DOHH2 (cell line): Measurements from ENCODE around the gene CPXM1.

ENCODE experiments used
- H3F3A ChIP-seq: fragments of 200-600 bp; sonication (generic), shearing (Covaris generic); 2 replicates; pipeline ENCODE4 v1.6.0; 2016; ENCODE audit warnings: antibody characterized with exemption, mild to moderate bottlenecking; ENCODE audit not compliant: control insufficient read depth, insufficient read depth
- H3K27ac ChIP-seq: fragments of 200-600 bp; sonication (generic); 2 replicates; pipeline ENCODE4 v1.5.1; 2014; ENCODE audit warnings: low read depth, mild to moderate bottlenecking, low read length, moderate library complexity
- H3K27me3 ChIP-seq: fragments of 200-600 bp; sonication (generic); 2 replicates; pipeline ENCODE4 v1.6.1; 2014; ENCODE audit warnings: mild to moderate bottlenecking, low read length, mixed read lengths; ENCODE audit not compliant: control insufficient read depth
- H3K36me3 ChIP-seq: fragments of 200-600 bp; sonication (generic); 2 replicates; pipeline ENCODE4 v1.6.1; 2014; ENCODE audit warnings: mild to moderate bottlenecking, low read length, moderate library complexity, mixed read lengths; ENCODE audit not compliant: control insufficient read depth
- H3K4me1 ChIP-seq: fragments of 200-600 bp; sonication (generic); 2 replicates; pipeline ENCODE4 v1.6.1; 2014; ENCODE audit warnings: mild to moderate bottlenecking, low read length, mixed read lengths; ENCODE audit not compliant: control insufficient read depth
- H3K4me2 ChIP-seq: fragments of 200-600 bp; sonication (generic); 2 replicates; pipeline ENCODE4 v1.6.0; 2014; ENCODE audit warnings: mild to moderate bottlenecking, low read length, moderate library complexity
- H3K4me3 ChIP-seq: fragments of 200-600 bp; sonication (generic); 2 replicates; pipeline ENCODE4 v1.5.1; 2014; ENCODE audit warnings: mild to moderate bottlenecking, low read length, mixed read lengths
- H3K79me2 ChIP-seq: fragments of 200-600 bp; sonication (generic); 2 replicates; pipeline ENCODE4 v1.6.1; 2014; ENCODE audit warnings: mild to moderate bottlenecking, low read length, mixed read lengths; ENCODE audit not compliant: control insufficient read depth
- H3K9me2 ChIP-seq: fragments of 200-600 bp; sonication (generic); replicated peaks from 2 replicates; pipeline ENCODE4 v1.6.1; 2014; ENCODE audit warnings: mild to moderate bottlenecking, low read length, mixed read lengths; ENCODE audit not compliant: control insufficient read depth
- H3K9me3 ChIP-seq: fragments of 200-600 bp; sonication (generic); 2 replicates; pipeline ENCODE4 v1.6.1; 2014; ENCODE audit warnings: antibody characterized with exemption, low read length, mixed read lengths; ENCODE audit not compliant: control insufficient read depth, insufficient read depth
- H4K20me1 ChIP-seq: fragments of 200-600 bp; sonication (generic); 2 replicates; pipeline ENCODE4 v1.6.0; 2014; ENCODE audit warnings: low read depth, mild to moderate bottlenecking, antibody characterized with exemption, low read length, moderate library complexity; ENCODE audit not compliant: control insufficient read depth, insufficient read depth
- EZH2phosphoT487 ChIP-seq: fragments of 200-600 bp; sonication (generic); IDR thresholded peaks from 2 replicates; pipeline ENCODE4 v1.6.1; 2017; ENCODE audit warnings: borderline replicate concordance, mild to moderate bottlenecking, antibody characterized with exemption, low read length, moderate library complexity, mixed read lengths
- TF ChIP-seq, protein P1 (sequence below): fragments of 200-600 bp; sonication (generic); IDR thresholded peaks from one replicate; pipeline ENCODE4 v1.5.1; 2014; ENCODE audit warnings: antibody characterized with exemption, mild to moderate bottlenecking, low read depth, low read length; ENCODE audit not compliant: poor library complexity, severe bottlenecking

The CPXM1 gene

DNA sequence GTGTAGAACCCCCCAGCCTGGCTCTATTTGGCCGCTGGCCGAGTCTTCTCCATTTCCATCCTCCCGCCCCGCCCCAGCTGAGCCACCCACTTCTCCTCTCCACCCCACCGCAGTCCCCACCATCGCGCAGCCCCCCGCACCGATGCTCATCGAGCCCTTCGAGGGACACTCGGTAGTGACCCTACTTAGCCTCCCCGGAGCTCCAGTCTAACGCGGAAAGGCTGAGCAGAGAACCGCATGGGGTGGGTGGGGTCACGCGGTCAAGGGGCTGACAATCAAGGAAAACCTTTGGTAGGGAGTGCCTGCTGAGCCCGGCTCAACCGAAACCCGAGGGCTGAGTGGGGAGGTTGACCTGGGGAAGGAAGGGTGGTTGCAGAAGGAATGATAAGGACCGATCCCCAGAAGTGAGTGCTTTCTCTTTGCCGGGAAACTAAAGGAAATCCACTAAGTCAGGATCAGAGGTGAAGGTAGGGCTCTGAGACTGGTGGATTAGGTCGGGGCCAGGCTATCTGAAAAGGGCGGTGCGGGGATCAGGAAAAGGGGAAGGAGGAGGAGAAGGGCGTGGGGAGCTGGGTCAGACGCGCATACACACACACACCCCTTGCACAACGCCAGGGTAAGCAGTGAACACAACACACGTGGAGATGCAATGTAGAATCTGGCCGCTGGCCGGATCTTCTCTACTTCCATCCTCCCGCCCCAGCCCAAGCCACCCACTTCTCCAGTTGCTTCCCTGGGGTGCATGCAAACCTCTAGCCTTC lies 49.8 kb downstream of the CPXM1 start:
- H3K27me3 ChIP-seq = peaks cover 43% of the 10 kb centered on the region
- no peak overlapping the region for H3K4me2 ChIP-seq
- no peaks in the 10 kb centered on the region for H4K20me1 ChIP-seq
- H3K36me3 ChIP-seq = no peaks in the 10 kb centered on the region
- no peaks in the 10 kb centered on the region for H3K9me2 ChIP-seq
- H3K9me3 ChIP-seq = no peaks in the 10 kb centered on the region
- no peaks in the 10 kb centered on the region for H3K79me2 ChIP-seq
- H3K27ac ChIP-seq = no peak overlapping the region
- no peak; the same call in 1 of the 2 replicates for TF ChIP-seq EZH2phosphoT487
- TF ChIP-seq, protein P1, sequence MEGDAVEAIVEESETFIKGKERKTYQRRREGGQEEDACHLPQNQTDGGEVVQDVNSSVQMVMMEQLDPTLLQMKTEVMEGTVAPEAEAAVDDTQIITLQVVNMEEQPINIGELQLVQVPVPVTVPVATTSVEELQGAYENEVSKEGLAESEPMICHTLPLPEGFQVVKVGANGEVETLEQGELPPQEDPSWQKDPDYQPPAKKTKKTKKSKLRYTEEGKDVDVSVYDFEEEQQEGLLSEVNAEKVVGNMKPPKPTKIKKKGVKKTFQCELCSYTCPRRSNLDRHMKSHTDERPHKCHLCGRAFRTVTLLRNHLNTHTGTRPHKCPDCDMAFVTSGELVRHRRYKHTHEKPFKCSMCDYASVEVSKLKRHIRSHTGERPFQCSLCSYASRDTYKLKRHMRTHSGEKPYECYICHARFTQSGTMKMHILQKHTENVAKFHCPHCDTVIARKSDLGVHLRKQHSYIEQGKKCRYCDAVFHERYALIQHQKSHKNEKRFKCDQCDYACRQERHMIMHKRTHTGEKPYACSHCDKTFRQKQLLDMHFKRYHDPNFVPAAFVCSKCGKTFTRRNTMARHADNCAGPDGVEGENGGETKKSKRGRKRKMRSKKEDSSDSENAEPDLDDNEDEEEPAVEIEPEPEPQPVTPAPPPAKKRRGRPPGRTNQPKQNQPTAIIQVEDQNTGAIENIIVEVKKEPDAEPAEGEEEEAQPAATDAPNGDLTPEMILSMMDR = no peak
- peaks cover 7% of the 10 kb centered on the region for H3K4me1 ChIP-seq
- no peak overlapping the region for H3K4me3 ChIP-seq
- peaks cover 3% of the 10 kb centered on the region for H3F3A ChIP-seq

DNA sequence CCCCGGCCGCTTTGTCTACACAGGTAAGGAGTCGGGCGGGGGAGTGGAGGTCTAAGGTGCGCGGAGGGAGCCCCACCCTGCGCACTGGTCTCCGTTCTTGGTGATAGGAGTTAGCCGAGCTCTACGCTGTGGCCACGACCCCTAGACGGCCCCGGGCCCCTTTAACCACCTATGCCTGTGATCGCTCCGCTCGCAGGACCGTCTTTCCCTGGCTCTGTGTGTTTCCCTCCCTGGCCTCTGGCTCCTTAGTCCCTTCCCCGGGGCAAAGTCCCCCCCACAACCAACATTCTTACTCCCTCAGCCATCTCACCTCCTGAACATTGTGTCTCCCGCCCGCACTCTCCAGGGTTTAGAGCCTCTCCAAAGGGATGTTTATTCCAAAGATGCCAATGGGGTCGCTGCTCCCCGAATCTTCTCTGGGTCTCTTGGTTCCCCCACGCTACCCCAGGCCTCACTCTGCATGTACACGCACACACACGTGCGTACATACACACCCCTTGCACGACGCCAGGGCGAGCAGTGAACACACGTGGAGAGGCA lies 50.4 kb downstream of the CPXM1 start:
- no peak overlapping the region for H3K4me2 ChIP-seq
- H3K36me3 ChIP-seq = no peaks in the 10 kb centered on the region
- H3K4me3 ChIP-seq = no peak overlapping the region
- peaks cover 40% of the 10 kb centered on the region for H3K27me3 ChIP-seq
- no peaks in the 10 kb centered on the region for H3K9me3 ChIP-seq
- H3F3A ChIP-seq = peaks cover 3% of the 10 kb centered on the region
- no peaks in the 10 kb centered on the region for H3K9me2 ChIP-seq
- H4K20me1 ChIP-seq = no peaks in the 10 kb centered on the region
- H3K79me2 ChIP-seq = no peaks in the 10 kb centered on the region
- peaks cover 7% of the 10 kb centered on the region for H3K4me1 ChIP-seq
- TF ChIP-seq EZH2phosphoT487 = no peak
- TF ChIP-seq, protein P1 = no peak
- H3K27ac ChIP-seq = no peak overlapping the region

DNA sequence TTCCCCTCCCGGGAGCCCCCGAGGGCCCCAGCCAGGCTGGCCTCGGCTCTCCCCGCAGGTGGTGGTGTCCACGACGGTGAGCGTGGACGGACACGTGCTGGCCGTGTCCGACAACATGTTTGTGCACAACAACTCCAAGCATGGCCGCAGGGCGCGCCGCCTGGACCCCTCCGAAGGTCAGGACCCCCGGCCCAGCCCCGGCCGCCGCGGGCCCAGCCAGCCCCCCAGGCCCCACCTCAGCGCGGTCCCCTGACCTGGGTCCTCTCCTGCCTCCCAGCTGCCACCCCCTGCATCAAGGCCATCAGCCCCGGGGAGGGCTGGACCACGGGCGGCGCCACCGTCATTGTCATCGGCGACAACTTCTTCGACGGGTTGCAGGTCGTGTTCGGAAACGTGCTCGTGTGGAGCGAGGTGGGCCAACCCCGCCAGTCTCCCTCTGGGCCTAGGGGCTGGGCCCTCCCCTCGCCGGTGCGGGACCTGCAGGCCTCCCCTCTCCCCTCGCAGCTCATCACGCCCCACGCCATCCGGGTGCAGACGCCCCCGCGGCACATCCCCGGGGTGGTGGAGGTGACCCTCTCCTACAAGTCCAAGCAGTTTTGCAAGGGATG lies 51.0 kb downstream of the CPXM1 start:
- no peak overlapping the region for H3K4me2 ChIP-seq
- no peaks in the 10 kb centered on the region for H3K9me2 ChIP-seq
- no peaks in the 10 kb centered on the region for H3K9me3 ChIP-seq
- H3K79me2 ChIP-seq = no peaks in the 10 kb centered on the region
- H3F3A ChIP-seq = peaks cover 3% of the 10 kb centered on the region
- no peaks in the 10 kb centered on the region for H4K20me1 ChIP-seq
- H3K36me3 ChIP-seq = no peaks in the 10 kb centered on the region
- no peak for TF ChIP-seq EZH2phosphoT487
- TF ChIP-seq, protein P1 = no peak
- no peak overlapping the region for H3K4me3 ChIP-seq
- H3K4me1 ChIP-seq = peaks cover 7% of the 10 kb centered on the region
- H3K27ac ChIP-seq = no peak overlapping the region
- H3K27me3 ChIP-seq = peaks cover 37% of the 10 kb centered on the region
